HL-60 (cell line): ENCODE data around the gene SHROOM3.

ENCODE experiments used
- CTCF ChIP-seq: IDR thresholded peaks from one replicate; pipeline ENCODE4 v1.5.1; 2011; ENCODE audit warnings: low read length, control low read depth, inconsistent platforms; ENCODE audit not compliant: insufficient read depth
- REST ChIP-seq: IDR thresholded peaks from 2 replicates; pipeline ENCODE4 v1.6.1; 2012; ENCODE audit warnings: low read depth; ENCODE audit not compliant: insufficient replicate concordance

GRCh38 chr4:76526585-76526990 lies 91.6 kb downstream of the SHROOM3 start:
- no peak for TF ChIP-seq CTCF
- no peak for TF ChIP-seq REST
